Liver (tissue), 9 donors: ENCODE results near the gene PHC3. TPM values are rescaled to one million over a fixed set of nuclear protein-coding genes. Genes with fewer than 3 reads are reported as not detected.

ENCODE experiments used
- DNase-seq: peaks from one replicate; pipeline ENCODE4 v3.0.0-alpha.2; 2017; ENCODE audit warnings: low spot score
- H3K27ac ChIP-seq, 2 donors: one replicate each; pipeline ENCODE4 v1.7.0; 2013; ENCODE audit warnings: inconsistent platforms in 2 of 2, low read length in 2 of 2, control low read depth in 1 of 2, low read depth in 1 of 2, mild to moderate bottlenecking in 1 of 2
- H3K27me3 ChIP-seq, 4 donors: one replicate each; pipeline versions ENCODE4 v1.6.1 to v1.7.0; 2013; ENCODE audit warnings: low read length in 3 of 4, inconsistent platforms in 1 of 4, mild to moderate bottlenecking in 1 of 4, moderate library complexity in 1 of 4; ENCODE audit not compliant: control insufficient read depth in 4 of 4, insufficient read depth in 4 of 4
- H3K36me3 ChIP-seq, 4 donors: one replicate each; pipeline versions ENCODE4 v1.6.1 to v1.7.0; 2013; ENCODE audit warnings: low read length in 3 of 4, mild to moderate bottlenecking in 3 of 4, low read depth in 1 of 4, moderate library complexity in 1 of 4; ENCODE audit not compliant: control insufficient read depth in 4 of 4, insufficient read depth in 3 of 4
- H3K4me1 ChIP-seq, 4 donors: one replicate each; pipeline versions ENCODE4 v1.6.1 to v1.7.0; 2013; ENCODE audit warnings: low read length in 3 of 4, mild to moderate bottlenecking in 3 of 4, moderate library complexity in 1 of 4; ENCODE audit not compliant: control insufficient read depth in 4 of 4, insufficient read depth in 4 of 4
- H3K4me3 ChIP-seq, 3 donors: one replicate each; pipeline versions ENCODE4 v1.6.1 to v1.7.0; 2013; ENCODE audit warnings: low read length in 3 of 3, control low read depth in 1 of 3, low read depth in 1 of 3, mild to moderate bottlenecking in 1 of 3
- H3K9ac ChIP-seq, 2 donors: one replicate each; pipeline ENCODE4 v1.7.0; 2013; ENCODE audit warnings: low read length in 2 of 2, mild to moderate bottlenecking in 2 of 2, moderate library complexity in 2 of 2, control low read depth in 1 of 2, low read depth in 1 of 2
- H3K9me3 ChIP-seq, 4 donors: one replicate each; pipeline versions ENCODE4 v1.6.1 to v1.7.0; 2013; ENCODE audit warnings: low read length in 3 of 4; ENCODE audit not compliant: control insufficient read depth in 4 of 4
- EGR1 ChIP-seq, 2 donors: IDR thresholded peaks; 2 replicates each; pipeline ENCODE4 v1.6.1; 2016 to 2018; ENCODE audit warnings: antibody characterized with exemption in 2 of 2, low read depth in 2 of 2
- FOXA1 ChIP-seq: IDR thresholded peaks from 2 replicates; pipeline ENCODE4 v1.6.1; 2016; ENCODE audit warnings: antibody characterized with exemption
- FOXA2 ChIP-seq: IDR thresholded peaks from 2 replicates; pipeline ENCODE4 v1.6.1; 2016; ENCODE audit warnings: antibody characterized with exemption
- GABPA ChIP-seq, 2 donors: IDR thresholded peaks in 1 of 2; conservative IDR thresholded peaks in 1 of 2; 2 replicates each; pipeline ENCODE4 v1.6.1; 2016; ENCODE audit warnings: antibody characterized with exemption in 2 of 2, mild to moderate bottlenecking in 1 of 2, moderate library complexity in 1 of 2
- HNF4A ChIP-seq, 2 donors: conservative IDR thresholded peaks; 2 replicates each; pipeline ENCODE4 v1.6.1; 2016; ENCODE audit warnings: antibody characterized with exemption in 2 of 2, mild to moderate bottlenecking in 2 of 2
- HNF4G ChIP-seq: IDR thresholded peaks from 2 replicates; pipeline ENCODE4 v1.6.1; 2016; ENCODE audit warnings: antibody characterized with exemption
- JUND ChIP-seq, 2 donors: IDR thresholded peaks; 2 replicates each; pipeline ENCODE4 v1.6.1; 2016; ENCODE audit warnings: antibody characterized with exemption in 2 of 2
- NR2F2 ChIP-seq: IDR thresholded peaks from 2 replicates; pipeline ENCODE4 v1.6.1; 2016; ENCODE audit warnings: antibody characterized with exemption
- RAD21 ChIP-seq, 2 donors: IDR thresholded peaks; 2 replicates each; pipeline ENCODE4 v1.6.1; 2016; ENCODE audit warnings: antibody characterized with exemption in 2 of 2, mild to moderate bottlenecking in 2 of 2
- RXRA ChIP-seq, 2 donors: IDR thresholded peaks; 2 replicates each; pipeline ENCODE4 v1.6.1; 2017 to 2018; ENCODE audit warnings: antibody characterized with exemption in 2 of 2, mild to moderate bottlenecking in 1 of 2
- SP1 ChIP-seq: IDR thresholded peaks from 2 replicates; pipeline ENCODE4 v1.6.1; 2018; ENCODE audit warnings: antibody characterized with exemption, mild to moderate bottlenecking
- TAF1 ChIP-seq: conservative IDR thresholded peaks from 2 replicates; pipeline ENCODE4 v1.6.1; 2016; ENCODE audit warnings: antibody characterized with exemption, mild to moderate bottlenecking
- WGBS: extraction: QIAGEN DNeasy Blood & Tissue Kit; methylation state at CpG from one replicate; pipeline ENCODE4 v1.1.7; 2013; 5-methylcytosine and 5-hydroxymethylcytosine counted together
- polyA plus RNA-seq, 2 donors: library from polyadenylated mRNA; stranded (reverse) in 1 of 2; unstranded in 1 of 2; fragments of 200-250 nt in 1 of 2; fragments of >200 nt in 1 of 2; fragmentation: Nextera tagmentation in 1 of 2; extraction: Ambion mirVana in 1 of 2; gene quantifications; one replicate each; pipeline versions ENCODE4 v1.2.1 to v1.2.3, GENCODE V29; 2013 to 2015
- total RNA-seq, 2 donors: library from RNA; depleted of rRNA; stranded (reverse); fragments of >200 nt; gene quantifications; one replicate each; pipeline ENCODE4 v1.2.3, GENCODE V29; 2014
- TF ChIP-seq, protein P1 (sequence below): IDR thresholded peaks from 2 replicates; pipeline ENCODE4 v1.6.1; 2016; ENCODE audit warnings: antibody characterized with exemption
- TF ChIP-seq, protein P2 (sequence below): fragments of 150-350 bp; IDR thresholded peaks from 2 replicates; pipeline ENCODE4 v1.5.1; 2017; ENCODE audit warnings: improper control_type of control experiment, low read depth, low read length; ENCODE audit not compliant: missing input control
- TF ChIP-seq, protein P3 (sequence below): IDR thresholded peaks from 2 replicates; pipeline ENCODE4 v1.6.1; 2016; ENCODE audit warnings: antibody characterized with exemption
- TF ChIP-seq, protein P4 (sequence below): IDR thresholded peaks from 2 replicates; pipeline ENCODE4 v1.6.1; 2016; ENCODE audit warnings: antibody characterized with exemption
- TF ChIP-seq, protein P5 (sequence below): IDR thresholded peaks from 2 replicates; pipeline ENCODE4 v1.6.1; 2016; ENCODE audit warnings: antibody characterized with exemption, mild to moderate bottlenecking
- donor health status: healthy.
- donor health status: healthy.
- donor health status: healthy.
- donor health status: healthy.
- donor health status: healthy.

Gene PHC3
- total and polyA plus RNA-seq, 4 donors: 3.9 to 44.7 (median 24.2) TPM

DNA sequence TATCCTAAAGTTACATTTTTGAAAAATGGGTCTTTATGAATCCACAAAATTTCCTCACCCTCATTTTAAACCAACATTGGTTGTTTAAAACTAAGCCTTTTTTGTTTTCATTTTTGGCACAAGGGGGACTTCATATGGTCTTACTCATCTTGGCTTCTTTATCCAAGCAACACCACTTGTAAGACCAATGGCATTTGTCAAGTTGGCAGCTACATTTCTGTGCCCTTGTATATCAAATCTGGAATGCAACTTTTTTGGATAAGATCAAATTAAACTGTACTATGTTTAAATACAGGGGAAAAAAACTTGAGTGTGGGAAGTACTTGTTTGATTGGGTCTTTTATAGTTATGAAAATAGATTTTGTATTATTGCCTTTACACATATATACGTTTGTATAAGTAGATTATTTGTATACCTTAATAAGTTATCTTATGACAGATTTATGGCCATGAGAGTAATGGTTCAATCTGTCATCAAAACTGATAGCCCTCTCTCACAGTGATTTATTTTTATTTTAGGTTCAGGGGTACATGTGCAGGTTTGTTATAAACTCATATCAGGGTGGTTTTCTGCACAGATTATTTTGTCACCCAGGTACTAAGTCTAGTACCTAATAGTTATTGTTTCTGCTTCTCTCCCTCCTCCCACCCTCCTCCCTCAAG, 100.3 kb downstream of the PHC3 start:
- Histone ChIP-seq H3K27ac (no peak overlapping the region), H3K4me1 (no peaks in the 10 kb centered on the region), H3K4me3 (no peak overlapping the region), H3K36me3 (peaks cover 8 to 21% (median 14%) of the 10 kb centered on the region in 4 donors), H3K9ac (no peak overlapping the region), H3K27me3 (no peaks in the 10 kb centered on the region), H3K9me3 (no peaks in the 10 kb centered on the region)
- DNase-seq: no peak
- WGBS: 86% methylated on average over 1 of the region's 1 CpG
- no peak for TF ChIP-seq NR2F2
- no peak for TF ChIP-seq GABPA (IDR thresholded peaks at IDR 0.05 in 1 of 2, conservative IDR thresholded peaks at IDR 0.05 in 1 of 2)
- no peak for TF ChIP-seq HNF4A (conservative IDR thresholded peaks at IDR 0.05)
- no peak for TF ChIP-seq SP1
- TF ChIP-seq, protein P1, sequence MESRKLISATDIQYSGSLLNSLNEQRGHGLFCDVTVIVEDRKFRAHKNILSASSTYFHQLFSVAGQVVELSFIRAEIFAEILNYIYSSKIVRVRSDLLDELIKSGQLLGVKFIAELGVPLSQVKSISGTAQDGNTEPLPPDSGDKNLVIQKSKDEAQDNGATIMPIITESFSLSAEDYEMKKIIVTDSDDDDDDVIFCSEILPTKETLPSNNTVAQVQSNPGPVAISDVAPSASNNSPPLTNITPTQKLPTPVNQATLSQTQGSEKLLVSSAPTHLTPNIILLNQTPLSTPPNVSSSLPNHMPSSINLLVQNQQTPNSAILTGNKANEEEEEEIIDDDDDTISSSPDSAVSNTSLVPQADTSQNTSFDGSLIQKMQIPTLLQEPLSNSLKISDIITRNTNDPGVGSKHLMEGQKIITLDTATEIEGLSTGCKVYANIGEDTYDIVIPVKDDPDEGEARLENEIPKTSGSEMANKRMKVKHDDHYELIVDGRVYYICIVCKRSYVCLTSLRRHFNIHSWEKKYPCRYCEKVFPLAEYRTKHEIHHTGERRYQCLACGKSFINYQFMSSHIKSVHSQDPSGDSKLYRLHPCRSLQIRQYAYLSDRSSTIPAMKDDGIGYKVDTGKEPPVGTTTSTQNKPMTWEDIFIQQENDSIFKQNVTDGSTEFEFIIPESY: no peak
- TF ChIP-seq HNF4G: no peak
- TF ChIP-seq FOXA1: no peak
- no peak for TF ChIP-seq RXRA (IDR thresholded peaks at IDR 0.05)
- TF ChIP-seq, protein P2, sequence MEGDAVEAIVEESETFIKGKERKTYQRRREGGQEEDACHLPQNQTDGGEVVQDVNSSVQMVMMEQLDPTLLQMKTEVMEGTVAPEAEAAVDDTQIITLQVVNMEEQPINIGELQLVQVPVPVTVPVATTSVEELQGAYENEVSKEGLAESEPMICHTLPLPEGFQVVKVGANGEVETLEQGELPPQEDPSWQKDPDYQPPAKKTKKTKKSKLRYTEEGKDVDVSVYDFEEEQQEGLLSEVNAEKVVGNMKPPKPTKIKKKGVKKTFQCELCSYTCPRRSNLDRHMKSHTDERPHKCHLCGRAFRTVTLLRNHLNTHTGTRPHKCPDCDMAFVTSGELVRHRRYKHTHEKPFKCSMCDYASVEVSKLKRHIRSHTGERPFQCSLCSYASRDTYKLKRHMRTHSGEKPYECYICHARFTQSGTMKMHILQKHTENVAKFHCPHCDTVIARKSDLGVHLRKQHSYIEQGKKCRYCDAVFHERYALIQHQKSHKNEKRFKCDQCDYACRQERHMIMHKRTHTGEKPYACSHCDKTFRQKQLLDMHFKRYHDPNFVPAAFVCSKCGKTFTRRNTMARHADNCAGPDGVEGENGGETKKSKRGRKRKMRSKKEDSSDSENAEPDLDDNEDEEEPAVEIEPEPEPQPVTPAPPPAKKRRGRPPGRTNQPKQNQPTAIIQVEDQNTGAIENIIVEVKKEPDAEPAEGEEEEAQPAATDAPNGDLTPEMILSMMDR: no peak
- TF ChIP-seq, protein P3, sequence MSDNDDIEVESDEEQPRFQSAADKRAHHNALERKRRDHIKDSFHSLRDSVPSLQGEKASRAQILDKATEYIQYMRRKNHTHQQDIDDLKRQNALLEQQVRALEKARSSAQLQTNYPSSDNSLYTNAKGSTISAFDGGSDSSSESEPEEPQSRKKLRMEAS: no peak
- TF ChIP-seq, protein P4, sequence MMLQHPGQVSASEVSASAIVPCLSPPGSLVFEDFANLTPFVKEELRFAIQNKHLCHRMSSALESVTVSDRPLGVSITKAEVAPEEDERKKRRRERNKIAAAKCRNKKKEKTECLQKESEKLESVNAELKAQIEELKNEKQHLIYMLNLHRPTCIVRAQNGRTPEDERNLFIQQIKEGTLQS: no peak
- TF ChIP-seq EGR1 (IDR thresholded peaks at IDR 0.05; ENCODE audit: low read depth in 2 of 2): no peak
- TF ChIP-seq, protein P5, sequence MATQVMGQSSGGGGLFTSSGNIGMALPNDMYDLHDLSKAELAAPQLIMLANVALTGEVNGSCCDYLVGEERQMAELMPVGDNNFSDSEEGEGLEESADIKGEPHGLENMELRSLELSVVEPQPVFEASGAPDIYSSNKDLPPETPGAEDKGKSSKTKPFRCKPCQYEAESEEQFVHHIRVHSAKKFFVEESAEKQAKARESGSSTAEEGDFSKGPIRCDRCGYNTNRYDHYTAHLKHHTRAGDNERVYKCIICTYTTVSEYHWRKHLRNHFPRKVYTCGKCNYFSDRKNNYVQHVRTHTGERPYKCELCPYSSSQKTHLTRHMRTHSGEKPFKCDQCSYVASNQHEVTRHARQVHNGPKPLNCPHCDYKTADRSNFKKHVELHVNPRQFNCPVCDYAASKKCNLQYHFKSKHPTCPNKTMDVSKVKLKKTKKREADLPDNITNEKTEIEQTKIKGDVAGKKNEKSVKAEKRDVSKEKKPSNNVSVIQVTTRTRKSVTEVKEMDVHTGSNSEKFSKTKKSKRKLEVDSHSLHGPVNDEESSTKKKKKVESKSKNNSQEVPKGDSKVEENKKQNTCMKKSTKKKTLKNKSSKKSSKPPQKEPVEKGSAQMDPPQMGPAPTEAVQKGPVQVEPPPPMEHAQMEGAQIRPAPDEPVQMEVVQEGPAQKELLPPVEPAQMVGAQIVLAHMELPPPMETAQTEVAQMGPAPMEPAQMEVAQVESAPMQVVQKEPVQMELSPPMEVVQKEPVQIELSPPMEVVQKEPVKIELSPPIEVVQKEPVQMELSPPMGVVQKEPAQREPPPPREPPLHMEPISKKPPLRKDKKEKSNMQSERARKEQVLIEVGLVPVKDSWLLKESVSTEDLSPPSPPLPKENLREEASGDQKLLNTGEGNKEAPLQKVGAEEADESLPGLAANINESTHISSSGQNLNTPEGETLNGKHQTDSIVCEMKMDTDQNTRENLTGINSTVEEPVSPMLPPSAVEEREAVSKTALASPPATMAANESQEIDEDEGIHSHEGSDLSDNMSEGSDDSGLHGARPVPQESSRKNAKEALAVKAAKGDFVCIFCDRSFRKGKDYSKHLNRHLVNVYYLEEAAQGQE: no peak
- no peak for TF ChIP-seq FOXA2
- TF ChIP-seq TAF1: no peak
- no peak for TF ChIP-seq RAD21 (IDR thresholded peaks at IDR 0.05)
- no peak for TF ChIP-seq JUND (IDR thresholded peaks at IDR 0.05)
